NCI-H1092 (cell line): ENCODE results near the gene ZNF485.
"Not testable (repeated sequence)": the region's sequence is repeated elsewhere in the genome, so short reads cannot be mapped to it uniquely, and the experiment has no call there.

Experiments
- DNase-seq: peaks from one replicate; lab custom pipeline; 2025; lab: John Stamatoyannopoulos, UW

Gene ZNF485

GRCh38 chr10:43605850-43606322 lies 352 bp upstream of the ZNF485 start:
- DNase-seq, result no peak

- DNase-seq, result no peak
These were observed 948 bp downstream of the ZNF485 start for GRCh38 chr10:43607199-43607573.

GRCh38 chr10:43610636-43611035 lies 4.4 kb downstream of the ZNF485 start:
- DNase-seq, result no peak

- no peak for DNase-seq
These were observed 10.6 kb downstream of the ZNF485 start for GRCh38 chr10:43616697-43617370.

- no peak for DNase-seq
These were observed 13.1 kb downstream of the ZNF485 start for GRCh38 chr10:43619368-43619767.

GRCh38 chr10:43622038-43622437 lies 15.8 kb downstream of the ZNF485 start:
- peak; percentile 0 for DNase-seq

GRCh38 chr10:43623351-43623750 lies 17.1 kb downstream of the ZNF485 start:
- DNase-seq, result no peak

- DNase-seq, result no peak
These were observed 21.7 kb downstream of the ZNF485 start for GRCh38 chr10:43627942-43628341.

- no peak for DNase-seq
These were observed 22.7 kb downstream of the ZNF485 start for GRCh38 chr10:43628956-43629355.

GRCh38 chr10:43635816-43636215 lies 29.6 kb downstream of the ZNF485 start:
- not testable (repeated sequence) for DNase-seq

- DNase-seq, result no peak
These were observed 34.4 kb downstream of the ZNF485 start for GRCh38 chr10:43640603-43641002.

- DNase-seq, result no peak
These were observed 38.0 kb downstream of the ZNF485 start for GRCh38 chr10:43644252-43644651.

GRCh38 chr10:43645866-43646265 lies 39.6 kb downstream of the ZNF485 start:
- no peak for DNase-seq

GRCh38 chr10:43647576-43647975 lies 41.3 kb downstream of the ZNF485 start:
- DNase-seq, result no peak

- DNase-seq, result no peak
These were observed 41.8 kb downstream of the ZNF485 start for GRCh38 chr10:43648095-43648397.

GRCh38 chr10:43648398-43649184 lies 42.4 kb downstream of the ZNF485 start, which contains the start of gene ZNF32:
TSS of gene ZNF32 (minus strand) at chr10:43648881. CDS start at chr10:43646133, 2,748 bp downstream.
- DNase-seq, result peak; percentile 62

- DNase-seq, result no peak
These were observed 42.9 kb downstream of the ZNF485 start for GRCh38 chr10:43649185-43649523.

GRCh38 chr10:43653746-43654145 lies 47.5 kb downstream of the ZNF485 start:
- no peak for DNase-seq

- no peak for DNase-seq
These were observed 49.1 kb downstream of the ZNF485 start for GRCh38 chr10:43655311-43655710.

GRCh38 chr10:43658227-43658626 lies 52.0 kb downstream of the ZNF485 start:
- DNase-seq, result no peak

GRCh38 chr10:43665054-43665453 lies 58.8 kb downstream of the ZNF485 start:
- DNase-seq, result no peak

- no peak for DNase-seq
These were observed 60.3 kb downstream of the ZNF485 start for GRCh38 chr10:43666552-43666951.

- DNase-seq, result no peak
These were observed 61.1 kb downstream of the ZNF485 start for GRCh38 chr10:43667317-43667731.
